ENCODE data around the gene C14orf132.

DNA sequence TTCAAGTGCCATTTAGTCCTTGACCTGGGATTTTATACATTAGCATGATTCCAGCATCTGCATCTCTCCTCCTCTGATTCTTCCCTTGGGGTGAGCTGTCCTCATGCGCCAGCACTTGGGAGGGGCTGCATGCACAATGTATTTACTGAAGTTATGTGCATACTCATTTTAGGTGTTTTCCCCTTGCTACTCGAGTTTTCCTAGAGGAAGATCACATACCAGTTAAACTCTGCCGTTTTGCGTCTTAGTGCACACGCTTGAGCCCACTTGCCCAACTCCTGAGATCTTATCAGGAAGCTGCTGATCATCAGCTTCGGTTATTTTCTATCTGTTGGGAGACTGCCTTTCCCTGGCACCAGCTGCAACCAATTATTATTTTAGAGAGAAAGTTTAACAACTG, 78.8 kb downstream of the C14orf132 start:
- TF ChIP-seq POLR2A (IDR thresholded peaks at IDR 0.05; ENCODE audit: low read depth, low read length) = no peak
- no peak for TF ChIP-seq POLR2AphosphoS5 (IDR thresholded peaks at IDR 0.05; ENCODE audit: low read depth, low read length)
- TF ChIP-seq TAF1 (IDR thresholded peaks at IDR 0.05; ENCODE audit: low read depth, low read length) = no peak
- no peak for TF ChIP-seq POU2F2 (IDR thresholded peaks at IDR 0.05; ENCODE audit: low read depth, low read length)
- no peak for TF ChIP-seq SPI1 (IDR thresholded peaks at IDR 0.05; ENCODE audit: low read depth, low read length)
- no peak for TF ChIP-seq PAX5 (IDR thresholded peaks at IDR 0.05; ENCODE audit: insufficient read depth, low read length, severe bottlenecking)
